Epithelial cell of proximal tubule (primary cell): Measurements from ENCODE around the gene FGF1. TPM values are rescaled to one million over a fixed set of nuclear protein-coding genes. Genes with fewer than 3 reads are reported as not detected.

ENCODE experiments used
- DNase-seq: peaks from one replicate; pipeline ENCODE4 v3.0.0-alpha.2; 2011; ENCODE audit warnings: low read depth
- H3K4me3 ChIP-seq: 2 replicates; pipeline ENCODE4 v1.5.1; 2011; ENCODE audit warnings: low read depth, mild to moderate bottlenecking, low read length
- CTCF ChIP-seq: conservative IDR thresholded peaks from 2 replicates; pipeline ENCODE4 v1.5.1; 2012; ENCODE audit warnings: low read depth, mild to moderate bottlenecking, low read length
- total RNA-seq: library from RNA; depleted of rRNA; stranded (reverse); fragments of >200 nt; gene quantifications from 2 replicates; pipeline ENCODE4 v1.2.3, GENCODE V29; 2015

Gene FGF1
- total RNA-seq, 1 donor from 2014 or later: 1.2 TPM

- no peak overlapping the region for H3K4me3 ChIP-seq
- TF ChIP-seq CTCF: peak; percentile 67
- DNase-seq: no peak
Measured at GRCh38 chr5:142611154-142611553, 74.7 kb downstream of the FGF1 start.

- no peak overlapping the region for H3K4me3 ChIP-seq
- TF ChIP-seq CTCF: no peak
- no peak for DNase-seq
Measured at GRCh38 chr5:142610176-142611001, 75.5 kb downstream of the FGF1 start.

GRCh38 chr5:142609142-142609541 is 76.7 kb downstream of the FGF1 start:
- H3K4me3 ChIP-seq: no peak overlapping the region
- TF ChIP-seq CTCF: no peak
- no peak for DNase-seq

GRCh38 chr5:142608081-142608480 is 77.8 kb downstream of the FGF1 start:
- no peak for TF ChIP-seq CTCF
- DNase-seq: no peak

GRCh38 chr5:142605611-142606010 is 80.3 kb downstream of the FGF1 start:
- DNase-seq: no peak
- no peak overlapping the region for H3K4me3 ChIP-seq
- no peak for TF ChIP-seq CTCF

More at GRCh38 chr5:142608081-142608480, 77.8 kb downstream of the FGF1 start:
- no peak overlapping the region for H3K4me3 ChIP-seq

GRCh38 chr5:142602720-142603245 is 83.1 kb downstream of the FGF1 start:
- no peak overlapping the region for H3K4me3 ChIP-seq
- TF ChIP-seq CTCF: no peak
- DNase-seq: no peak

GRCh38 chr5:142601432-142601831 is 84.5 kb downstream of the FGF1 start:
- no peak for DNase-seq
- no peak overlapping the region for H3K4me3 ChIP-seq
- peak; percentile 27 for TF ChIP-seq CTCF
